ENCODE measurements around the gene GAP43.

The GAP43 gene

DNA sequence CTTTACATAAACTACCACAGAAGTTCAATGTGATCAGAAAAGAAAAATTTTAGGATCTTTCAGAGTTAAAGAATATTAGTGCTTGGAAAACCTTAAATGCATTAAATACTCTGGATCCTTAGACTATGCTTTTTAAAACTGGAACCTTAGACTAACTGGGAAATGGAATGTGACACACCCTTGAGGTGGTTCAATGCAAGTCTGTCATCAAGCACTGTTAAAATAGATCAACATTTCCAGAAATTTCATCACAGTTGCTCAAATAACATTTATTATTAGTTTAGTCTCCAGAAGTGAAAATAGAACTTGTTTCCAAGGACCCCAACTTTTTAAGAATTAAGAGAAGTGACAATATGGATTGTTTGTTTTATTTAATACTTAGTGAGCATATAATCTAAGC, 71.8 kb downstream of the GAP43 start:
- Histone ChIP-seq H3K23ac (ENCODE audit: low read length) (no peak overlapping the region), H3K79me1 (ENCODE audit: low read length) (no peaks in the 10 kb centered on the region), H3K4ac (ENCODE audit: low read depth, low read length) (no peak overlapping the region), H3K27me3 (ENCODE audit: insufficient read depth, low read length, poor library complexity) (no peaks in the 10 kb centered on the region), H4K5ac (ENCODE audit: low read length) (no peak overlapping the region), H2AK5ac (ENCODE audit: low read length) (no peak overlapping the region), H3K4me1 (ENCODE audit: control insufficient read depth, low read depth, low read length) (no peaks in the 10 kb centered on the region), H3K18ac (ENCODE audit: low read length) (no peak overlapping the region), H3K4me3 (ENCODE audit: low read length) (no peak overlapping the region), H3K56ac (ENCODE audit: low read length) (no peak overlapping the region), H3K4me2 (ENCODE audit: low read length) (no peak overlapping the region), H2BK120ac (ENCODE audit: low read depth, low read length) (no peak overlapping the region), H2BK5ac (ENCODE audit: low read length) (no peak overlapping the region), H3K9ac (ENCODE audit: low read length) (no peak overlapping the region), H3K27ac (ENCODE audit: low read depth, low read length) (no peak overlapping the region), H4K8ac (ENCODE audit: low read depth, low read length) (no peak overlapping the region), H2BK15ac (replicated peaks; ENCODE audit: low read depth) (no peak overlapping the region), H3K79me2 (ENCODE audit: control insufficient read depth, insufficient read depth, low read length) (no peaks in the 10 kb centered on the region), H3K36me3 (ENCODE audit: control insufficient read depth, insufficient read depth, low read length) (no peaks in the 10 kb centered on the region)
- DNase-seq: no peak

DNA sequence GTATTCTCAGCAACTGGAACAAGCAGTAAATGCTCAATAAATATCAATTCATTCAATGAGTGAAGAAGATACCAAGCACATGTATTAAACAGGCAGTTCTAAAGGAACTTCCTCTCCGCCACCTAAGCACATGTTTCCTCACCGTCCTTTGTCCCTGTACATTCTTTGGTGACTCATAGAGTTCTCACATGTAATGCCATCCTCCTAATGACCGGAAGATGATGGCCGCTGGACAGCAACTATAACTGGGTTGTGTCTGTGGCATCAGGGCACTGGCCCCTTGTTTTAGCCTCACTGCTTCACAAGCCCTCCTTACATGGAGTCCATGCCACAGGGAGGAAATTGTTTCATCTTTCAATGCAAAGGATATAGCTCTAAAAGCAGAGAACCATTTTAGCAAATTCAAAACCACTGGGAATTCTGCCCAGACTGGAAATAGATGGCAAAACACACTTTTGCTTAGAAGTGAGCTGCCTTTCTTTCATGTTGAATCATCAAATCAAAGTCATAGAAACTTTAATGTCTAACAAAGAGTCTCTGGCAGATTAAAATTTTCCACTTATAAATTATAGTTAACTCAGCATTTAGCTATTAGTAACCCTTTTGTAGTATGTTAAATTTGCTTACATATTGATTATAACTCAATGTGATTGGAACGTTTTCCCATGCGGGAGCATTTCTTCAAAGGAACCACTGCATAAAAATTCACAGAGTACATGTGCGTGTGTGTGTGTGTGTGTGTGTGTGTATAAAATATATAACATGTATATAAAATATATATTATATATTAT, 74.1 kb downstream of the GAP43 start:
- Histone ChIP-seq H3K4me1 (ENCODE audit: control insufficient read depth, low read depth, low read length) (no peaks in the 10 kb centered on the region), H3K4ac (ENCODE audit: low read depth, low read length) (no peak overlapping the region), H3K4me3 (ENCODE audit: low read length) (no peak overlapping the region), H3K4me2 (ENCODE audit: low read length) (no peak overlapping the region), H3K9ac (ENCODE audit: low read length) (no peak overlapping the region), H3K27ac (ENCODE audit: low read depth, low read length) (no peak overlapping the region), H3K56ac (ENCODE audit: low read length) (no peak overlapping the region), H3K18ac (ENCODE audit: low read length) (no peak overlapping the region), H2BK120ac (ENCODE audit: low read depth, low read length) (no peak overlapping the region), H3K79me2 (ENCODE audit: control insufficient read depth, insufficient read depth, low read length) (no peaks in the 10 kb centered on the region), H3K23ac (ENCODE audit: low read length) (no peak overlapping the region), H4K8ac (ENCODE audit: low read depth, low read length) (no peak overlapping the region), H2AK5ac (ENCODE audit: low read length) (no peak overlapping the region), H3K36me3 (ENCODE audit: control insufficient read depth, insufficient read depth, low read length) (no peaks in the 10 kb centered on the region), H2BK5ac (ENCODE audit: low read length) (no peak overlapping the region), H3K27me3 (ENCODE audit: insufficient read depth, low read length, poor library complexity) (no peaks in the 10 kb centered on the region), H4K5ac (ENCODE audit: low read length) (no peak overlapping the region), H3K79me1 (ENCODE audit: low read length) (no peaks in the 10 kb centered on the region), H2BK15ac (replicated peaks; ENCODE audit: low read depth) (no peak overlapping the region)
- no CpG with 5 or more reads among the region's 7 CpGs for WGBS (ENCODE audit: extremely low coverage, insufficient coverage, low lambda C conversion rate)
- DNase-seq: peak; percentile 23

DNA sequence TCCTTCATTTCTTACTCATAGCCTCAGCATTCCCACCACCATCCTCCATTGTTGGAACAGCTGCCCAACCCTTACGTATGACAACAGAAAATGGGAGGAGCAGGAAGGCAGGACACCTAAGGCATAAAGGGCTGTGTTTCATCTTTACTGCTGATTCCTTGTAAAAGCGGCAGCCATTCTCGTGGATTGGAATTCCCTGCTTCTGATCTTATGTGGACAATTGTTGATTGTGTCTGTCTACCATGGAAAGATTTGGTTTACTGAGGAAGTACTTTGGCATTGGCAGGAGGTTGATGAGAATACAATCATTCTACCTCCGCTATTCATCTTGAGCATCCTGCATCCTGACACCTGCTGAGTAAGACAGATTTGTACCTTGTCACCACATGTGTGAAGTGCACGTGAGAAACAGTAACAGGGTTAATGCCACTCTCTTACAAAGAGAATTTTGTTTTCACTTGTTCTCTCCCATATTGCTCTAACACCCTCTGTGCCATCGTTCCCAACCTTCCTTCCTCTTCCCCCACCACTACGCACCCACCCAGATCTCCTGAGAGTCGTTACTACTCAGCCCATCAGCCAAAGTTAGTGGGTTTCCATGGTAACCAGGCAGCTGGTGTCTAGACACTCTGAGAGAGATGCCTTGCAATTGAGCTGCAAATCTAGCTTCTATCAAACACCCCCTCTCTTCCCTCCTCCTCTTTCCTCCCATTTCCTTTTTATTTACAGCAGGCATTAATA, 75.7 kb downstream of the GAP43 start:
- no peak overlapping the region for H2BK15ac ChIP-seq (replicated peaks; ENCODE audit: low read depth)
- no peak overlapping the region for H3K27ac ChIP-seq (ENCODE audit: low read depth, low read length)
- H3K36me3 ChIP-seq (ENCODE audit: control insufficient read depth, insufficient read depth, low read length): no peaks in the 10 kb centered on the region
- no peak overlapping the region for H3K23ac ChIP-seq (ENCODE audit: low read length)
- no peaks in the 10 kb centered on the region for H3K4me1 ChIP-seq (ENCODE audit: control insufficient read depth, low read depth, low read length)
- no peak overlapping the region for H3K4ac ChIP-seq (ENCODE audit: low read depth, low read length)
- H2BK5ac ChIP-seq (ENCODE audit: low read length): no peak overlapping the region
- no peaks in the 10 kb centered on the region for H3K79me1 ChIP-seq (ENCODE audit: low read length)
- no peak overlapping the region for H3K9ac ChIP-seq (ENCODE audit: low read length)
- no peaks in the 10 kb centered on the region for H3K79me2 ChIP-seq (ENCODE audit: control insufficient read depth, insufficient read depth, low read length)
- no peak overlapping the region for H2AK5ac ChIP-seq (ENCODE audit: low read length)
- WGBS (ENCODE audit: extremely low coverage, insufficient coverage, low lambda C conversion rate): no CpG with 5 or more reads among the region's 8 CpGs
- no peak overlapping the region for H2BK120ac ChIP-seq (ENCODE audit: low read depth, low read length)
- no peak overlapping the region for H3K4me3 ChIP-seq (ENCODE audit: low read length)
- no peak overlapping the region for H3K18ac ChIP-seq (ENCODE audit: low read length)
- H3K4me2 ChIP-seq (ENCODE audit: low read length): no peak overlapping the region
- DNase-seq: peak; percentile 90
- H4K5ac ChIP-seq (ENCODE audit: low read length): no peak overlapping the region
- H4K8ac ChIP-seq (ENCODE audit: low read depth, low read length): no peak overlapping the region
- H3K56ac ChIP-seq (ENCODE audit: low read length): no peak overlapping the region
- no peaks in the 10 kb centered on the region for H3K27me3 ChIP-seq (ENCODE audit: insufficient read depth, low read length, poor library complexity)

- Histone ChIP-seq H3K27ac (ENCODE audit: low read depth, low read length) (no peak overlapping the region), H3K18ac (ENCODE audit: low read length) (no peak overlapping the region), H3K79me1 (ENCODE audit: low read length) (no peaks in the 10 kb centered on the region), H3K79me2 (ENCODE audit: control insufficient read depth, insufficient read depth, low read length) (no peaks in the 10 kb centered on the region), H2BK5ac (ENCODE audit: low read length) (no peak overlapping the region), H3K4ac (ENCODE audit: low read depth, low read length) (no peak overlapping the region), H3K9ac (ENCODE audit: low read length) (no peak overlapping the region), H2AK5ac (ENCODE audit: low read length) (no peak overlapping the region), H3K4me3 (ENCODE audit: low read length) (no peak overlapping the region), H4K8ac (ENCODE audit: low read depth, low read length) (no peak overlapping the region), H3K36me3 (ENCODE audit: control insufficient read depth, insufficient read depth, low read length) (no peaks in the 10 kb centered on the region), H4K5ac (ENCODE audit: low read length) (no peak overlapping the region), H3K56ac (ENCODE audit: low read length) (no peak overlapping the region), H2BK15ac (replicated peaks; ENCODE audit: low read depth) (no peak overlapping the region), H3K27me3 (ENCODE audit: insufficient read depth, low read length, poor library complexity) (no peaks in the 10 kb centered on the region), H2BK120ac (ENCODE audit: low read depth, low read length) (no peak overlapping the region), H3K23ac (ENCODE audit: low read length) (no peak overlapping the region), H3K4me1 (ENCODE audit: control insufficient read depth, low read depth, low read length) (no peaks in the 10 kb centered on the region), H3K4me2 (ENCODE audit: low read length) (no peak overlapping the region)
- no peak for DNase-seq
Measured at GRCh38 chr3:115699706-115700105, 76.4 kb downstream of the GAP43 start.

GRCh38 chr3:115702598-115702997, 79.3 kb downstream of the GAP43 start:
- Histone ChIP-seq H2AK5ac (ENCODE audit: low read length) (no peak overlapping the region), H3K4me3 (ENCODE audit: low read length) (no peak overlapping the region), H3K4me1 (ENCODE audit: control insufficient read depth, low read depth, low read length) (no peaks in the 10 kb centered on the region), H3K79me2 (ENCODE audit: control insufficient read depth, insufficient read depth, low read length) (no peaks in the 10 kb centered on the region), H3K27me3 (ENCODE audit: insufficient read depth, low read length, poor library complexity) (no peaks in the 10 kb centered on the region), H3K27ac (ENCODE audit: low read depth, low read length) (no peak overlapping the region), H3K18ac (ENCODE audit: low read length) (no peak overlapping the region), H3K36me3 (ENCODE audit: control insufficient read depth, insufficient read depth, low read length) (no peaks in the 10 kb centered on the region), H3K4me2 (ENCODE audit: low read length) (no peak overlapping the region), H2BK120ac (ENCODE audit: low read depth, low read length) (no peak overlapping the region), H4K5ac (ENCODE audit: low read length) (no peak overlapping the region), H4K8ac (ENCODE audit: low read depth, low read length) (no peak overlapping the region), H3K56ac (ENCODE audit: low read length) (no peak overlapping the region), H2BK15ac (replicated peaks; ENCODE audit: low read depth) (no peak overlapping the region), H3K79me1 (ENCODE audit: low read length) (no peaks in the 10 kb centered on the region), H3K9ac (ENCODE audit: low read length) (no peak overlapping the region), H3K4ac (ENCODE audit: low read depth, low read length) (no peak overlapping the region), H2BK5ac (ENCODE audit: low read length) (no peak overlapping the region), H3K23ac (ENCODE audit: low read length) (no peak overlapping the region)
- no peak for DNase-seq
- whole genome bisulfite sequencing (ENCODE audit: extremely low coverage, insufficient coverage, low lambda C conversion rate): no CpG with 5 or more reads among the region's 2 CpGs
